Breast epithelium (tissue), 4 donors: ENCODE results near the gene SCART1. TPM values are rescaled to one million over a fixed set of nuclear protein-coding genes. Genes with fewer than 3 reads are reported as not detected.
"Not testable (repeated sequence)": the region's sequence is repeated elsewhere in the genome, so short reads cannot be mapped to it uniquely, and the experiment has no call there.

Experiments
- DNase-seq, 2 donors: peaks; one replicate each; pipeline ENCODE4 v3.0.0-alpha.2; 2019; ENCODE audit warnings: low spot score in 2 of 2
- H3K27ac ChIP-seq, 2 donors: fragments of 200-600 bp; sonication (generic) in 1 of 2; one replicate each; pipeline ENCODE4 v1.5.1; 2016 to 2019; ENCODE audit warnings: mild to moderate bottlenecking in 1 of 2
- H3K27me3 ChIP-seq, 2 donors: fragments of 200-600 bp; sonication (generic) in 1 of 2; one replicate each; pipeline versions ENCODE4 v1.5.1 to v1.6.0; 2017 to 2019; ENCODE audit warnings: control low read depth in 1 of 2, mild to moderate bottlenecking in 1 of 2
- H3K36me3 ChIP-seq: fragments of 200-600 bp; one replicate; pipeline ENCODE4 v1.5.1; 2019
- H3K4me1 ChIP-seq, 2 donors: fragments of 200-600 bp; sonication (generic); one replicate each; pipeline ENCODE4 v1.5.1; 2016 to 2019; ENCODE audit warnings: control low read depth in 1 of 2
- H3K4me3 ChIP-seq, 3 donors: fragments of 200-600 bp; sonication (generic); 1 replicate in 2 of 3; 2 replicates in 1 of 3; pipeline ENCODE4 v1.5.1; 2016 to 2019; ENCODE audit warnings: mild to moderate bottlenecking in 3 of 3, moderate library complexity in 2 of 3
- H3K9me3 ChIP-seq, 2 donors: fragments of 200-600 bp; sonication (generic) in 1 of 2; one replicate each; pipeline ENCODE4 v1.5.1; 2016 to 2019; ENCODE audit warnings: control low read depth in 1 of 2
- POLR2A ChIP-seq: fragments of 450-650 bp; IDR thresholded peaks from one replicate; pipeline ENCODE4 v1.6.1; 2016; ENCODE audit warnings: antibody characterized with exemption, mild to moderate bottlenecking, moderate library complexity
- POLR2AphosphoS5 ChIP-seq, 3 donors: sonication (generic); formaldehyde crosslinking; IDR thresholded peaks; one replicate each; pipeline ENCODE4 v1.6.1; 2017; ENCODE audit warnings: antibody characterized with exemption in 3 of 3
- intact Hi-C: fragments of 100-400 bp; cut with DNase I; formaldehyde crosslinking; loops from one replicate; pipeline ENCODE4 v1.15.1; 2023; ENCODE audit warnings: low total_unique reads
- total RNA-seq, 3 donors: library from RNA; depleted of rRNA; stranded (reverse); fragments of >200 nt; gene quantifications; one replicate each; pipeline ENCODE4 v1.1.0, GENCODE V29; 2016
- TF ChIP-seq, protein P1 (sequence below), 3 donors: fragments of 450-650 bp; IDR thresholded peaks; one replicate each; pipeline ENCODE4 v1.5.1; 2016 to 2017; ENCODE audit warnings: antibody characterized with exemption in 3 of 3, mild to moderate bottlenecking in 3 of 3, moderate library complexity in 3 of 3

The SCART1 gene
- total RNA-seq, 3 donors from 2014 or later: 1.4 to 3.7 (median 2.9) TPM

DNA sequence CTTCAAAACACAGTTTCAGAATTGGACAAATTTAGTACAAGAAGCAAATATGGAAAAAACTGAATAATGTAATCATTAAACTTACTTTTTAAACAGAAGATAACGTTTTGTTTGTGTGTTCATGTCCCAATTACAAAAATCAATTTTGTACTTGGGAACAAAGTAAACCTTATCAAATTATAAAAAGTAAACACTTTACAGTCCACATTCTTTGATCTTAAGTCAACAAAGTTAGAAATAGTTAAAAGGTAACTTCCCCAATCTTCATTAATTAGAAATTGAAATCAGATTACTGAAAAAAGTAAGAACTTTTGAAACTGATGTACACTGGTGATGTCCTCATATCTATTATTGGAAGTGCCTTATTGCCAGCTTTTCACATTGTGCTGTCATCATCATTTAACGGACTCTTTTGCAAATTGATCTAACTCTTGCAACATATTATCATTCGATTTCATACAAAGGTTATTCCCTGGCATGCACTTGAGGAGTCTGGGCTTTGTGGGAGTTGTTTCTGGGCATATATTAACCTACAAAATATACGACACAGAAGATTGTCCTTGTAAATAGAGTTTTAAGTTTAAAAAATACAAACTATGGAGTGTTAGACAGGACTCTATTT lies 58.3 kb downstream of the SCART1 start:
- TF ChIP-seq, protein P1, sequence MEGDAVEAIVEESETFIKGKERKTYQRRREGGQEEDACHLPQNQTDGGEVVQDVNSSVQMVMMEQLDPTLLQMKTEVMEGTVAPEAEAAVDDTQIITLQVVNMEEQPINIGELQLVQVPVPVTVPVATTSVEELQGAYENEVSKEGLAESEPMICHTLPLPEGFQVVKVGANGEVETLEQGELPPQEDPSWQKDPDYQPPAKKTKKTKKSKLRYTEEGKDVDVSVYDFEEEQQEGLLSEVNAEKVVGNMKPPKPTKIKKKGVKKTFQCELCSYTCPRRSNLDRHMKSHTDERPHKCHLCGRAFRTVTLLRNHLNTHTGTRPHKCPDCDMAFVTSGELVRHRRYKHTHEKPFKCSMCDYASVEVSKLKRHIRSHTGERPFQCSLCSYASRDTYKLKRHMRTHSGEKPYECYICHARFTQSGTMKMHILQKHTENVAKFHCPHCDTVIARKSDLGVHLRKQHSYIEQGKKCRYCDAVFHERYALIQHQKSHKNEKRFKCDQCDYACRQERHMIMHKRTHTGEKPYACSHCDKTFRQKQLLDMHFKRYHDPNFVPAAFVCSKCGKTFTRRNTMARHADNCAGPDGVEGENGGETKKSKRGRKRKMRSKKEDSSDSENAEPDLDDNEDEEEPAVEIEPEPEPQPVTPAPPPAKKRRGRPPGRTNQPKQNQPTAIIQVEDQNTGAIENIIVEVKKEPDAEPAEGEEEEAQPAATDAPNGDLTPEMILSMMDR (IDR thresholded peaks at IDR 0.05): no peak
- TF ChIP-seq POLR2A (no peak), POLR2AphosphoS5 (IDR thresholded peaks at IDR 0.05) (no peak)
- Histone ChIP-seq H3K4me3 (no peak overlapping the region), H3K9me3 (peaks cover 0 to 13% of the 10 kb centered on the region in 2 donors), H3K27me3 (no peaks in the 10 kb centered on the region), H3K27ac (no peak overlapping the region), H3K4me1 (no peaks in the 10 kb centered on the region), H3K36me3 (no peaks in the 10 kb centered on the region)
- DNase-seq: no peak
- intact Hi-C loops: no loop called here

DNA sequence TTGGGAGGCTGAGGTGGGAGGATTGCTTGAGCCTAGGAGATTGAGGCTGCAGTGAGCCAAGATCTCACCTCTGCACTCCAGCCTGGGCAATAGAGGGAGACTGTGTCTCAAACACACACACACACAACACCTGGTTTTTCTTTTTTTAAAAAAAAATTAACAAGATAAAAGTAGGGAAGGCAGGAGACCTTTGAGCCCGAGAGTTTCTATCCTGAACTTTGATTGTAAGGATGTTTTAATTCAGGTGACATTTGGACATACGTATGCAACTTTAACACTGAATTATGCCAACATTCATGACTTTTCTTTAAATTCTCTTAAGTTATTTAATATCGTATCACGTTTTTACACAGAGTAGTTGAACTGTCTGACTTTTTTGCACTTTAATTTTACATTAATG lies 61.7 kb downstream of the SCART1 start:
- H3K27me3 ChIP-seq: no peaks in the 10 kb centered on the region
- no peak overlapping the region for H3K27ac ChIP-seq
- H3K4me1 ChIP-seq: no peaks in the 10 kb centered on the region
- H3K4me3 ChIP-seq: no peak overlapping the region
- H3K9me3 ChIP-seq: no peaks in the 10 kb centered on the region
- DNase-seq: no peak
- intact Hi-C loops: no loop called here
- TF ChIP-seq, protein P1 (IDR thresholded peaks at IDR 0.05): no peak
- TF ChIP-seq POLR2A (no peak), POLR2AphosphoS5 (IDR thresholded peaks at IDR 0.05) (no peak)
- no peaks in the 10 kb centered on the region for H3K36me3 ChIP-seq

DNA sequence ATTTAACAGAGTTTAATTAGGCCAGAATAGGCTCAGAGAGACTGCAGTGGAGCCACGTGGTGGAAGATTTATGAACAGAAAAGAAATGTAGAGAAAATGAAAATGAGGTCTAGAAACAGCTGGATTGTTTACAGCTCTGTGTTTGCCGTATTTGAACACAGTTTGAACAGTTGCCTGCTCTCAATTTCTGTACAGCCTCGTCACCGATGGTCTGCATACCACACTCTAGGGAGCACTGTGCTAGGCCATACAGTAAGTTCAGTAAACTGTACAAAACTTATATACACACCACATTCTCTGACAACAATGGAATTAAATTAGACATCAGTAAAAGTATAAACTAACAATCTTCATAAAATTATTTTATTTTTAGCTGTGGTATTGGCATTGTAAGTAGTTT lies 62.3 kb downstream of the SCART1 start:
- Histone ChIP-seq H3K27me3 (no peaks in the 10 kb centered on the region), H3K4me3 (no peak overlapping the region), H3K9me3 (no peaks in the 10 kb centered on the region), H3K4me1 (no peaks in the 10 kb centered on the region), H3K27ac (no peak overlapping the region), H3K36me3 (no peaks in the 10 kb centered on the region)
- DNase-seq: no peak
- intact Hi-C loops: no loop called here
- TF ChIP-seq, protein P1 (IDR thresholded peaks at IDR 0.05): no peak
- TF ChIP-seq POLR2AphosphoS5 (IDR thresholded peaks at IDR 0.05) (no peak), POLR2A (no peak)

DNA sequence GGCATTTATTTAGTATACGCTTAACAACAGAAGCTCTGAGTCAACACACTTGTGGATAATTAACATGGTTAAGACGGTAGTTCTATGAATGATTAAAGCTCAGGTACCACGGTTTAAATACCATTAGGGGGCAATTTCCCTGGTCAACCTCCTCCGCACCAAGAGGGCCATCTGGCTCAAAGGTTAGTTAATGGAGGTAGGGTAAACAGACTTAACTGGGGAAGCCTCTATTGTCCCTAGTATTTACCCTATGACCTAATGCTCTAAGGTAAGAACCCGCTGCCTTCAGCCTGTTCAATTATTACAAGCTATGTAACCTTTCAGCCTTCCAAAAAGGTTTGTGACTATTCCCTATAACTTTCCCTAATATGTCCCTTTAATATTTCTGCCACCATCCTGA lies 64.8 kb downstream of the SCART1 start:
- H3K36me3 ChIP-seq, H3K27ac ChIP-seq, DNase-seq, H3K27me3 ChIP-seq, H3K4me1 ChIP-seq, intact Hi-C loops, H3K4me3 ChIP-seq: not testable (repeated sequence)
- peaks cover 0 to 11% of the 10 kb centered on the region in 2 donors for H3K9me3 ChIP-seq

Other genes with a start within 250 kb of the SCART1 start
- not detected for gene UTF1, start 223.7 kb upstream of the SCART1 start, total RNA-seq
- gene VENTX, start 216.1 kb upstream of the SCART1 start, total RNA-seq: 1 to 10 TPM in 1 of 3 donors, under 1 TPM in 2; 0.33 to 4.6 (median 0.73) TPM
- gene ADAM8, start 177.1 kb upstream of the SCART1 start, total RNA-seq: 1 to 10 TPM; 4.6 to 6.6 (median 5.0) TPM
- gene TUBGCP2, start 145.1 kb upstream of the SCART1 start, total RNA-seq: 10 to 100 TPM; 33.6 to 40.0 (median 39.5) TPM
- gene ZNF511, start 145.0 kb upstream of the SCART1 start, total RNA-seq: 10 to 100 TPM; 27.4 to 33.2 (median 32.1) TPM
- gene CALY, start 117.0 kb upstream of the SCART1 start, total RNA-seq: under 1 TPM in 1 of 3 donors, not detected in 2; 0.66 TPM
- gene PRAP1, start 106.6 kb upstream of the SCART1 start, total RNA-seq: not detected
- 10 to 100 TPM; 13.8 to 31.5 (median 31.2) TPM for gene FUOM, start 95.9 kb upstream of the SCART1 start, total RNA-seq
- gene ECHS1, start 80.6 kb upstream of the SCART1 start, total RNA-seq: 100 to 1,000 TPM in 1 of 3 donors, 10 to 100 TPM in 2; 71.8 to 165 (median 84.2) TPM
- 10 to 100 TPM in 1 of 3 donors, 1 to 10 TPM in 2; 7.5 to 10.5 (median 8.6) TPM for gene PAOX, start 74.7 kb upstream of the SCART1 start, total RNA-seq
- gene MTG1, start 59.8 kb upstream of the SCART1 start, total RNA-seq: 10 to 100 TPM; 22.9 to 56.4 (median 37.0) TPM
- gene SPRN, start 29.3 kb upstream of the SCART1 start, total RNA-seq: under 1 TPM in 1 of 3 donors, not detected in 2; 0.33 TPM
- 1 to 10 TPM in 1 of 3 donors, under 1 TPM in 2; 0.96 to 3.4 (median 0.98) TPM for gene CYP2E1, start 73.4 kb downstream of the SCART1 start, total RNA-seq
- gene SYCE1, start 111.6 kb downstream of the SCART1 start, total RNA-seq: 1 to 10 TPM in 2 of 3 donors, not detected in 1; 3.9 to 5.4 TPM
- not detected for gene FRG2B, start 172.8 kb downstream of the SCART1 start, total RNA-seq